ENCODE results near the gene RIPPLY2.

Gene RIPPLY2

GRCh38 chr6:83822629-83823169, 30.5 kb upstream of the RIPPLY2 start:
- in situ Hi-C loops (cut with MboI; ENCODE audit: low pct_unique_long_range_greater_than_20kb, low sequenced_read_pairs, unreplicated experiment): no loop called here
- no peak for TF ChIP-seq CTCF (IDR thresholded peaks at IDR 0.05; ENCODE audit: extremely low read depth, insufficient read depth, missing control alignments)
- DNase-seq (ENCODE audit: low spot score): no peak

- TF ChIP-seq CTCF (IDR thresholded peaks at IDR 0.05; ENCODE audit: extremely low read depth, insufficient read depth, missing control alignments): no peak
- no peak for DNase-seq (ENCODE audit: low spot score)
- in situ Hi-C loops (cut with MboI; ENCODE audit: low pct_unique_long_range_greater_than_20kb, low sequenced_read_pairs, unreplicated experiment): no loop called here
Measured at GRCh38 chr6:83824388-83824801, 28.8 kb upstream of the RIPPLY2 start.

- no peak for TF ChIP-seq CTCF (IDR thresholded peaks at IDR 0.05; ENCODE audit: extremely low read depth, insufficient read depth, missing control alignments)
- DNase-seq (ENCODE audit: low spot score): no peak
- in situ Hi-C loops (cut with MboI; ENCODE audit: low pct_unique_long_range_greater_than_20kb, low sequenced_read_pairs, unreplicated experiment): no loop called here
Measured at GRCh38 chr6:83824831-83825230, 28.3 kb upstream of the RIPPLY2 start.

GRCh38 chr6:83827050-83827449, 26.1 kb upstream of the RIPPLY2 start:
- TF ChIP-seq CTCF (IDR thresholded peaks at IDR 0.05; ENCODE audit: extremely low read depth, insufficient read depth, missing control alignments): no peak
- no peak for DNase-seq (ENCODE audit: low spot score)
- in situ Hi-C loops (cut with MboI; ENCODE audit: low pct_unique_long_range_greater_than_20kb, low sequenced_read_pairs, unreplicated experiment): no loop called here

GRCh38 chr6:83838727-83839126, 14.4 kb upstream of the RIPPLY2 start:
- in situ Hi-C loops (cut with MboI; ENCODE audit: low pct_unique_long_range_greater_than_20kb, low sequenced_read_pairs, unreplicated experiment): no loop called here
- TF ChIP-seq CTCF (IDR thresholded peaks at IDR 0.05; ENCODE audit: extremely low read depth, insufficient read depth, missing control alignments): no peak
- DNase-seq (ENCODE audit: low spot score): no peak

- in situ Hi-C loops (cut with MboI; ENCODE audit: low pct_unique_long_range_greater_than_20kb, low sequenced_read_pairs, unreplicated experiment): no loop called here
- no peak for TF ChIP-seq CTCF (IDR thresholded peaks at IDR 0.05; ENCODE audit: extremely low read depth, insufficient read depth, missing control alignments)
- DNase-seq (ENCODE audit: low spot score): no peak
Measured at GRCh38 chr6:83844170-83844569, 9.0 kb upstream of the RIPPLY2 start.

GRCh38 chr6:83846291-83846690, 6.9 kb upstream of the RIPPLY2 start:
- TF ChIP-seq CTCF (IDR thresholded peaks at IDR 0.05; ENCODE audit: extremely low read depth, insufficient read depth, missing control alignments): no peak
- in situ Hi-C loops (cut with MboI; ENCODE audit: low pct_unique_long_range_greater_than_20kb, low sequenced_read_pairs, unreplicated experiment): no loop called here
- no peak for DNase-seq (ENCODE audit: low spot score)

All from GM13977 (cell line).